T47D (cell line): ENCODE results near the gene HK1.
"Not testable (repeated sequence)": the region's sequence is repeated elsewhere in the genome, so short reads cannot be mapped to it uniquely, and the experiment has no call there.

Source experiments
- DNase-seq, 2 experiments: peaks; one replicate each; pipeline versions ENCODE4 v3.0.0 to v3.0.0-alpha.2; 2011 to 2012; ENCODE audit warnings: low read depth in 1 of 2, low spot score in 1 of 2
- JUND ChIP-seq: IDR thresholded peaks from 2 replicates; pipeline ENCODE4 v1.6.1; 2012; ENCODE audit warnings: low read depth
- in situ Hi-C: cut with HindIII; loops from 2 replicates; pipeline ENCODE4 v1.10.0; 2016; ENCODE audit warnings: low sequenced_read_pairs, low pct_unique_long_range_greater_than_20kb

The HK1 gene

GRCh38 chr10:69295027-69295636 is 16.8 kb downstream of the HK1 start:
- TF ChIP-seq JUND = no peak
- in situ Hi-C loops = no loop called here
- no peak for DNase-seq

GRCh38 chr10:69303632-69304051 is 25.3 kb downstream of the HK1 start:
- TF ChIP-seq JUND = no peak
- in situ Hi-C loops = no loop called here
- DNase-seq = no peak

- TF ChIP-seq JUND = no peak
- DNase-seq = no peak
- in situ Hi-C loops = no loop called here
These were observed 28.1 kb downstream of the HK1 start for GRCh38 chr10:69306421-69306820.

- in situ Hi-C loops = no loop called here
- no peak for DNase-seq
- TF ChIP-seq JUND = no peak
These were observed 29.1 kb downstream of the HK1 start for GRCh38 chr10:69307434-69307833.

- DNase-seq, in situ Hi-C loops: not testable (repeated sequence)
These were observed 30.0 kb downstream of the HK1 start for GRCh38 chr10:69308304-69308703.

- in situ Hi-C loops = no loop called here
- no peak for DNase-seq
- TF ChIP-seq JUND = no peak
These were observed 33.0 kb downstream of the HK1 start for GRCh38 chr10:69311309-69311708.

- in situ Hi-C loops = no loop called here
- TF ChIP-seq JUND = no peak
- no peak for DNase-seq
These were observed 34.2 kb downstream of the HK1 start for GRCh38 chr10:69312528-69312927.

- TF ChIP-seq JUND = no peak
- in situ Hi-C loops = no loop called here
- DNase-seq = peak in 1 of 2 experiments; percentile 65
These were observed 36.8 kb downstream of the HK1 start for GRCh38 chr10:69315100-69315542.

- DNase-seq = no peak
- in situ Hi-C loops = no loop called here
- no peak for TF ChIP-seq JUND
These were observed 37.5 kb downstream of the HK1 start for GRCh38 chr10:69315610-69316312.

GRCh38 chr10:69316313-69317059 is 38.2 kb downstream of the HK1 start:
- no peak for TF ChIP-seq JUND
- in situ Hi-C loops = no loop called here
- peak in 1 of 2 experiments; percentile 62 for DNase-seq

- in situ Hi-C loops = no loop called here
- TF ChIP-seq JUND = no peak
- DNase-seq = no peak
These were observed 38.9 kb downstream of the HK1 start for GRCh38 chr10:69317175-69317604.

GRCh38 chr10:69317626-69318105 is 39.4 kb downstream of the HK1 start:
- in situ Hi-C loops = no loop called here
- DNase-seq = peak in 1 of 2 experiments; percentile 89
- no peak for TF ChIP-seq JUND
